H1 (cell line): ENCODE measurements around the gene P2RX7. TPM values are rescaled to one million over a fixed set of nuclear protein-coding genes. Genes with fewer than 3 reads are reported as not detected.

ENCODE experiments used
- MAFK ChIP-seq: IDR thresholded peaks from 2 replicates; pipeline ENCODE4 v1.6.1; 2012; ENCODE audit warnings: low read depth, mild to moderate bottlenecking, improper control_type of control experiment, low read length
- polyA plus RNA-seq, 7 experiments: library from polyadenylated mRNA; depleted of rRNA in 3 of 7; stranded (reverse) in 5 of 7; unstranded in 2 of 7; fragments of >200 nt in 5 of 7; fragments of 200-250 nt in 2 of 7; gene quantifications; 1 replicate in 5 of 7; 2 replicates in 1 of 7; 4 replicates in 1 of 7; pipeline versions ENCODE4 v1.2.1 to v1.2.3, GENCODE V29; 2011 to 2013; ENCODE audit warnings: missing spikeins in 2 of 7, mixed read lengths in 2 of 7
- total RNA-seq: library from RNA; stranded (reverse); fragmentation: NEBNext Ultra II Directional; extraction: Animal tissue kit (Norgen Biotek cat#: 25700); gene quantifications from 2 replicates; pipeline ENCODE4 v1.2.1, GENCODE V29; 2021

Gene P2RX7
- total and polyA plus RNA-seq, 2 of the 8 experiments (the other 6 are each of a cell fraction or from before 2014, with no cell fraction given): 0.38 to 0.56 TPM

DNA sequence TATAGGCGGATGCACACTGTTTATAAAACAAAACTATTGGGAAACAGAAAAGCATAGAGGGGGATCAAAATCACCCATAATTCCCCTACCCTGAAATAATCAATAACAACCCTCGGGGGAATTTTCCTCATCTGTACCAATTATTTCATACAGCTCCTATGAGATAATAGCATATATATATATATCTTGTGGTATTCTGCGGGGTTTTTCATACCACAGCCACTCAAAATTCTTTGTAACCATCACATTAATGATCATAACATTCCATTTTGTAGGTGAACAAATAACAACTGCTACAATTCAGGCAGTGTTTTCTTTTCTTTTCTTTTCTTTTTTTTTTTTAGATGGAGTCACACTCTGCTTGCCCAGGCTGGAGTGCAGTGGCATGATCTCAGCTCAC, 35.3 kb downstream of the P2RX7 start (continued):
- no peak for TF ChIP-seq MAFK
